Upper lobe of left lung (tissue), 4 donors: Measurements from ENCODE around the gene CRIP1.

Experiments used
- EP300 ChIP-seq, 4 donors: sonication (generic); formaldehyde crosslinking; IDR thresholded peaks; one replicate each; pipeline ENCODE4 v1.5.1; 2017; ENCODE audit warnings: antibody characterized with exemption in 4 of 4, control low read depth in 2 of 4
- POLR2A ChIP-seq, 4 donors: fragments of 450-650 bp; IDR thresholded peaks; one replicate each; pipeline ENCODE4 v1.5.1; 2016 to 2017; ENCODE audit warnings: antibody characterized with exemption in 4 of 4, mild to moderate bottlenecking in 2 of 4
- POLR2AphosphoS5 ChIP-seq, 2 donors: sonication (generic); formaldehyde crosslinking; IDR thresholded peaks; one replicate each; pipeline ENCODE4 v1.5.1; 2017; ENCODE audit warnings: antibody characterized with exemption in 2 of 2
- TF ChIP-seq, protein P1 (sequence below), 6 experiments: fragments of 450-650 bp in 4 of 6; fragments of 200-600 bp in 2 of 6; sonication (generic) in 2 of 6; IDR thresholded peaks; one replicate each; pipeline ENCODE4 v1.5.1; 2016 to 2019; ENCODE audit warnings: antibody characterized with exemption in 6 of 6

DNA sequence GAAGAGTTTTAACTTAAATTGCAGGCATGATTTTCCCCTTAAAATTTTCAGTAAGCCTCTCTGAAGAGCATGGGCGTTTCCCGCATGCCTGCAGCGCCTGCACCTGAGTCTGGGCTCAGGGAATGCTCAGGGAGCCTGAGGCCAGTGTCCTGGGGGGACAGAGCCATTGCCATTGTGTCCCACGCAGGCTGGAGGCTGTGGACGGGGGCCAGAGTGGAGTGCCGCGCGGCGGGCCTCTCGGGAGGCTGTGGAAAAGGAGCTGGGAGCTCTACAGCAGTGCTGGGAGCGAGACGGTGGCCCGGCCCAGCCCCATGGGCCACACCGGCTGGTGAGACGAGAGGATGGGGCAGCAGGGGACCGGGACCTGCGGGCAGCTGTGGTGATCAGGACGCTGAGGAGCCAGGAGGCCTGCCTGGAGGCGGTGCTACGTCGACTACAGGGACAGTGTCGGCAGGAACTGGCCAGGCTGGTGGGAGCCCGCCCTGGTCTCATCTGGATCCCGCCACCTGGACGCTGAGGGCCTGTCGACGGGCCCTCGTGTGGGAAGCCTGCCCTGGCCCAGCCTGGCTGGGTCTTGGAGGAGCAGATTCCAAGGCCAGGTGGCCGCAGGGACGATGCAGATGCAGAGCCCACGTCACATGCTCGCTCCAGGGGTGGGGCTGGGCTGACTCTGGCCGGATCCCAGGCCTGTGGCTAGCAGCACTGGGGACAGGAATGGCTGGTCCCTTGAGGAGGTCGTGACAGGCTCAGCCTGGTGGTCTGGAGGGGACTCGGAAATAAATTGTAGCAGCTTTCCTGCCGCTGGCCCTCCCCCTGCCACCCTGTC lies 12.0 kb downstream of the CRIP1 start:
- TF ChIP-seq POLR2AphosphoS5 (IDR thresholded peaks at IDR 0.05) (no peak), EP300 (IDR thresholded peaks at IDR 0.05) (no peak), POLR2A (IDR thresholded peaks at IDR 0.05) (no peak)
- TF ChIP-seq, protein P1, sequence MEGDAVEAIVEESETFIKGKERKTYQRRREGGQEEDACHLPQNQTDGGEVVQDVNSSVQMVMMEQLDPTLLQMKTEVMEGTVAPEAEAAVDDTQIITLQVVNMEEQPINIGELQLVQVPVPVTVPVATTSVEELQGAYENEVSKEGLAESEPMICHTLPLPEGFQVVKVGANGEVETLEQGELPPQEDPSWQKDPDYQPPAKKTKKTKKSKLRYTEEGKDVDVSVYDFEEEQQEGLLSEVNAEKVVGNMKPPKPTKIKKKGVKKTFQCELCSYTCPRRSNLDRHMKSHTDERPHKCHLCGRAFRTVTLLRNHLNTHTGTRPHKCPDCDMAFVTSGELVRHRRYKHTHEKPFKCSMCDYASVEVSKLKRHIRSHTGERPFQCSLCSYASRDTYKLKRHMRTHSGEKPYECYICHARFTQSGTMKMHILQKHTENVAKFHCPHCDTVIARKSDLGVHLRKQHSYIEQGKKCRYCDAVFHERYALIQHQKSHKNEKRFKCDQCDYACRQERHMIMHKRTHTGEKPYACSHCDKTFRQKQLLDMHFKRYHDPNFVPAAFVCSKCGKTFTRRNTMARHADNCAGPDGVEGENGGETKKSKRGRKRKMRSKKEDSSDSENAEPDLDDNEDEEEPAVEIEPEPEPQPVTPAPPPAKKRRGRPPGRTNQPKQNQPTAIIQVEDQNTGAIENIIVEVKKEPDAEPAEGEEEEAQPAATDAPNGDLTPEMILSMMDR (IDR thresholded peaks at IDR 0.05), result no peak
